Measurements from ENCODE around the gene POTEM.
"Not testable (repeated sequence)": the region's sequence is repeated elsewhere in the genome, so short reads cannot be mapped to it uniquely, and the experiment has no call there.

Gene POTEM

DNA sequence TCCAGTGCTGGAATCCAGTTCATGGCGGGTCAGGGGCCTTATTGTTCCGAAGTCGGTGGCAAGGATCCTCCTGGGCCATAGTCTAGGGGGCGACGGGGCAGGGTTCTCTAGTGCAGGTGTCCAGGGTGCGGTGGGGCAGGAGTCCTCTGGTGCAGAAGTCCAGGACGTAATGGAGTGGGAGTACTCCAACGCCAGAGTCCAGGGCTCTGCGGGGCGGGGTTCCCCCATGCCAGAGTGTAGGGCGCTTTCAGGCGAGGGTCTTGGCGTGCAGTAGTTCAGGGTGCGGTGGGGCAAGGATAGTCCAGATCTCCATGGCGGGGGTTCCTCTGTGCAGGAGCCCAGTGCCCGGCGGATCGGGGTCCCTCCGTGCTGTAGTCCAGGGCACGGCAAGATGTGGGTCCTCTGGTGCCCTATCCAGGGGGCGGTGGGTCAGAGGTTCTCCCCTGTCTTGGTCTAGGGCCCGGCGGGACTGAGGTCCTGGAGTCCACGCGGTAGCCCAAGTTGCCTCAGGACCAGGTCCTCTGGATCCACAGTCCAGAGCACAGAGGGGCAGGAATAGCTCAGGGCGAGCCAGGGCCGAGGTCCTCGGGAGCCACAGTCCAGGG, 70.9 kb downstream of the POTEM start:
- not testable (repeated sequence) for ATAC-seq

DNA sequence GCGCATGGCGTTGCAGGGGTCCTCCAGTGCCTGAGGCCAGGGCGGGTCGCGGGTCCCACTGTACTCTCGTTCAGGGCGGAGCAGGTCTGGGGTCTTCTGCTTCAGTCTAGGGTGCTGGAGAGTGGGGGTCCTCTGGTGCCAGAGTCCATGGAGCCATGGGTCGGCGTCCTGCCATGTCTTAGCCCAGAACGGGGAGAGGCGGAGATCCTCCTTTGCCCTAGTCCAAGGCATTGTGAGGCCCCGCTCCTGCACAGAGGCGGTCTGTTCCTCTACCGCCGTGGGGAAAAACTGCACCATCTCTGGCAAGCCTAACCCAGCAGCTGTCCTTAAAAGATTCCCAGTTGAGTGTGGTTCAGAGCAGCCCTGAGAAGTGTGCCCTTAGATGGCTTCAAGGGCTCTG, 71.6 kb downstream of the POTEM start:
- not testable (repeated sequence) for ATAC-seq

DNA sequence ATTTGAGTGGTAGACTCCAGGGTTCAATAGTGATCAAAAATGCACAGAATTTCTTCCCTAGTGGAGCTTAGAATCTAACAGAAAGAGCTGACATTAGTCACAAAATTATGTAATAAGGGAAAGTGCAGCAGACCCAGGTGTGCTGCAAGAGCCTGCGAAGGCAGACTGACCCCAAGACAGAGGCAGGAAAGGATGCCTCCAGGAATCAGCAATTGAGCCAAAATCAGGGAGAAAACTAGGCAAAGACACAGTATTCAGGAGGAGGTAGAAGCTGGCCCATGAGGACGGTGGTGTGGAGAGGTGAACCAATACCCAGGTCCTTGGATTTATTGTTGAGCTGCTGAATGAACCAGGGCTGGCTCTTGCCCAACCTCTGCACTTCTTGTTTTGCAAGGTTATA, 76.2 kb downstream of the POTEM start:
- ATAC-seq: not testable (repeated sequence)

All from SK-N-SH treated with all-trans-retinoic acid at 6 μM for 48 hours (cell line).